HL-60/S4 treated with phorbol 12-myristate 13-acetate at 8.2 ng/mL for 4 days and 3 days (cell line): ENCODE data around the gene GRAMD1B.
"Not testable (repeated sequence)": the region's sequence is repeated elsewhere in the genome, so short reads cannot be mapped to it uniquely, and the experiment has no call there.

Source experiments
- in situ Hi-C: fragments of 300-500 bp; cut with MboI; formaldehyde crosslinking; loops from 2 replicates; pipeline ENCODE4 v1.15.0; 2022; ENCODE audit warnings: low sequenced_read_pairs

GRAMD1B gene

DNA sequence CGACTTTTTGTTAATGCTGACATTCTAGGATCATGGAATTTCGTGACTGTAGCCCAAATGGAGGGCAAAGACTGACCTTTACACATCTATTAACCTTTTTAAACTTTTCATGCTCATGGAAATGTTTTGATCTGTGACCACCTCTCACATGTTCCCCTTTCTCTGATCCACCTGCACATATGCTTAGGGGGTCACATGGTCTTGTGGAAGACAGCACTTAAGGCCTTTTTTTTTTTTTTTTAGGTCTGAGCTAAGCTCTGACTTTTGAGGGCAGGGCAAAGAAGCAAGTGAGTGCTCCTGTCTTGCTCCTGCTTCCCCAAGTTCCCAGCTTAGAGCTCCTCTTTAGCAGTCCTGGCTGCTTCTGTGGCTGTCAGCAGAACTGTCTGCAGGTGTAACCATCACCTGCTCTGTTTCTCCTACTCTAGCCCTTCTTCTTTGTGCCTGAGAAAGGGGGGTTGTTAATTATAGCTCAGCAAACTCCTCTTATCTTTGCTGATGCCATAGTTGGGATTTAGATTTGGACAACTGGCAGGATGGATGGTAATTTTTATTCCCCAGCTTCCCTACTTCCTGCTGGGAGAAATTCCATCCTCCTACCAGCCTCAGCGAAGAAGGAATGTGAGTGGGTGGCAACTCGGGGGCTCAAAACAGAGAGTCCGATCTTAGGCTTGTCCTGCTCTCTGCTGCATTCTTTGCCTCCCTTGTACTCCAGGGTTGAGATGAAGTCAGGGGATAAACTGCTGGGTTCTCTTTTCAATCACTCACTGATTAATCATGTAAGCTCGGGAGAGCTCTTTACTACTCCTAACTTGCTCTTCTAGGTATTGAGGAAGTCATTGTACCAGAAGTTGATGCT lies 64.4 kb downstream of the GRAMD1B start:
- in situ Hi-C loops: no loop called here

DNA sequence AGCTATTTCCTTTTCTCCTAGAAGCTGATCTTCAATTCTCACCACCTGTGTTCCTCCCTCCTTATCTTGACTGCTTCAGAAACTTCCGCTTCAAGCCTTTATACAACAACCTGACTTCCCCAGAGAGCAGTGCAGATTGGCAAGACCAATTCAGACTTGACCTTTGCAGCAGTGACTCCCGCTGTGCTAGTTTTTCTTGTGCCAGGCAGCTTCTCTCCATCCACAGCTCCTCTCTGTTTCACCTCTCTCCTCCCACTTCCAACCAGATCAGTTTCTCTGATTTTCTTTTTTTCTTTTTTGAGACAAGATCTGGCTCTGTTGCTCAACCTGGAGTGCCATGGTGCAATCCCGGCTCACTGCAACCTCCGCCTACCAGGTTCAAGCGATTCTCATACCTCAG lies 74.3 kb downstream of the GRAMD1B start:
- in situ Hi-C loops: loop anchor here (10.0 kb wide), 1 partner anchor 70 kb away; no protein-coding TSS in a partner anchor

DNA sequence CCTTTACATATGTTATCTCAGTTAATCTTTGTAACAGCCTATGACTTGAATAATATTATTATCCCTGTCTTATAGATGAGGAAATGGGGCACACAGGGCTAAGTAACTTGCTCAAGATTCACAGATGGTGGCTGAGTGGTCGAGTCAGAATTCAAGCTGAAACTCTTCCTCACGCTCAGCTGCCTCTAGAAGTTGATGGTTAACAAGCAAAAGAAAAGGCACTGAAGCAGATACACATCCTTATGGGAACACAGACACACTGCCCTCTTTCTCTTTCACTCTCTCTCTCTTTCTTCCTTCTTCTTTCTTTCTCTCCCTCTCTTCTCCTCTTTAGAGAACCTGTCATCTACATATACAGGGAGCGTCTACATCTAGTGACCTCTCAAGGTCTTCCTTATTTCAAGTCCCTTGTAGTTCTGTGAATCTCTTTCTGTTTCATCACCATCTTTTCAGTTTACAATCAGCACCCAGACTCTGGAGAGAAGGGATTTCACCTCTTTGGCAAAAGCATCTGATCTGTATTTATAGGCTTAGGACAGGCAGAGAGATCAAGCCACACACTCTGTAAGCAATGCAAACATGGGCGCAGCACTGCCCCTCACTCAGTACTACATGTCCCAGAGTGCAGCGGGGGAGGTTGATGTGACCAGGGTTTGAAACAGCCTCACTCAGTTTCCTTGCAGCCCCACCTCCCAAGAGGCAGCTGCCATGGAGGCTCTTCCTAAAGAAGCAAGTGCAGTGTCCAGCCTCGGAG lies 75.7 kb downstream of the GRAMD1B start:
- in situ Hi-C loops: loop anchor here (10.0 kb wide), 1 partner anchor 69 kb away; no protein-coding TSS in a partner anchor

DNA sequence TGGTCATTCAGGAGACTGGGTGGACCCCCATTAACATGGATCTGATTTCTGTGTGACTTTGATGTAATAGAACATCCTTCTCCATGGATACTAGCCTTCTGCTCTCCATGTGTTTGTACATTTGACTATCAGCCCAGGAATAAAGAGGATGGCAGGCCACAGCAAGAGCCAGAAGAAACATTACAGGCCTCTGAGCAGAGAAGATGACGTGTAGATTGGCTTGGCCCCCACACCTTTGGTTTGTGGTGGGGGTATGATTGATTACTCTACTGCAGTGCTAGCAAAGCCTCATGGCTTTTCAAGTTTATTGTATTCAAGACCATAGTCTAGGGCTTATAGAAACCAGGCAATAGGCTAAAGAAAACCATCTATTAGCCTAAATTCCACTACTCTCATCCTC lies 77.0 kb downstream of the GRAMD1B start:
- in situ Hi-C loops: loop anchor here (10.0 kb wide), 1 partner anchor 68 kb away; no protein-coding TSS in a partner anchor

DNA sequence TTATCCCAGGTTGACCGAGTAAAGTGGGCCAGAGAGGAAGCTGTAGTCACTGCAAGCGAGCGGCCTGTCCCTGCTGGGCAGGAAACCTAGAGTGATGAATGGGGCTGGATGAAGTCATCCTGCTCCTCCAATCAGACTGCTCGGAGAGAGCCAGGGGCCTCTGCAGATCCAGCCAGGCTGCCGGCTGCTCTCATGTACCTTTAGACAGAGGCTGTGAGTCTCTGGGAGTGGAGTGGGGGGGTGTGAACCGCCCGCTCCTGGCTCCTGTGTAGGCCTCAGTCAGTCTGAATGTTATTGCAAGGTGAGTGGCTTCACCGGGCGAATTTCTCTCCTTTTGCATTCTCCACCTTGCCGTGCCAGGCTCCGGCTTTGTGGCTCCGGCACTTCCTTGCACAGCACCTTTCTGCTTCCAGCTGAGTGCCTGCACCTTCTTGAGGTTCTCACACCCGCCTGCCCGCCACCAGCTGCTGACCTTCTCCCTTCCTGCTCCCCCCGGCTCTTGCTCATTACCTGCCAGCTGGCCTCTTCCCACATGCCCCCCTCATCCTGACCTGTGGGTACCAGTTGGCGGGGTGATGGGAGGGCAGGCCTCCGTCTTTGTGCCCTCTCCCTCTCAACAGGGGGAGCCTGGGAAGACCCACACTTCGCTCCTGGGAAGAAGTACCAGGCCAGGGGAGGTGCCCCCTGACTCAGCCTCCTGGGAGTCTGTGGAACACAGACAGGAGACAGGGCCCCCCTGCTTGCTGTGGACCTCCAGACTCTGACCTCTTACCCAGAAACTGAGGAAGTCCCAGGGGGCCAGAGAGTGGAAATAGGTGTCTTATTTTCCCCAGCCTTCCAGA lies 79.9 kb downstream of the GRAMD1B start:
- in situ Hi-C loops: loop anchor here (10.0 kb wide), 1 partner anchor 65 kb away; no protein-coding TSS in a partner anchor

- in situ Hi-C loops: no loop called here
Measured at GRCh38 chr11:123510579-123510905, 80.5 kb downstream of the GRAMD1B start.

GRCh38 chr11:123511037-123511870 lies 81.2 kb downstream of the GRAMD1B start:
- in situ Hi-C loops: no loop called here

GRCh38 chr11:123513309-123513708 lies 83.2 kb downstream of the GRAMD1B start:
- in situ Hi-C loops: not testable (repeated sequence)

GRCh38 chr11:123516238-123516637 lies 86.2 kb downstream of the GRAMD1B start:
- in situ Hi-C loops: no loop called here

DNA sequence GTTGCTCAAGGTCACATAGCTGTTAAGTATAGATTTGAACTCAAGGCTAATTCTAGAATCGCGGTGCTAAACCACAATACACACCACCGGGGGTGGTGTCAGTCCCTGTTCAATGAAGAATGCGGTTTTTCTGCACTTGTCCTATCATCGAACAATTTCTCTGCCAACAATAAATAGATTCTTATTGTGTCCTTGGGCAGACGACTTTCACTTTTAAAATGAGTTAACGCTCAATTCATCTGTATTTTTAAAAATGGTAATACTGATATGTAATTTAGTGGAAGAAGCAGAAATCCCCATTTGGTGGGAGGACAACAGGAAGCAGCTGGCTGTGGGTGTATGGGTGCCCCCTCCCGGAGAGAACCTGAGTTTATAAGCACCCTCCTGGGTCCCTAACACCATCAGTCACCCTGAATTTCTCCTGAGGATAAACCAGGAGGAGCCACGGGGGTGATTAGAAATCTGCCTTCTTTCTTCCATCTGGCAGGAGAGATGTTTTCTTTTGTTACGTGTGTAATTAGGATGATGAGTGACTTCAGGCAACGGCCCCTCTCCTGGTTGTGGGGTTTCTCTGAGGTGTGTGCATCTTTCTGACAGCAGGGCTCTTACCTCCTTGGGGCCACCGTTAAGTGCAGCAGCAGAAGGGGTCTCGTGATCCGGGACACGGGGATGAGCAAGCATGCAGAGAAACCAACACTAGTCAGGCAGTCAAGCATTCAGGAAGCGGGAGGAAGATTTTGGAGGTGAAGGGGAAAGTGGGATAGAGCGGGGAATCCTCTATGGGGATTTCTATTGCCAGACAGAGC lies 87.7 kb downstream of the GRAMD1B start:
- in situ Hi-C loops: no loop called here

DNA sequence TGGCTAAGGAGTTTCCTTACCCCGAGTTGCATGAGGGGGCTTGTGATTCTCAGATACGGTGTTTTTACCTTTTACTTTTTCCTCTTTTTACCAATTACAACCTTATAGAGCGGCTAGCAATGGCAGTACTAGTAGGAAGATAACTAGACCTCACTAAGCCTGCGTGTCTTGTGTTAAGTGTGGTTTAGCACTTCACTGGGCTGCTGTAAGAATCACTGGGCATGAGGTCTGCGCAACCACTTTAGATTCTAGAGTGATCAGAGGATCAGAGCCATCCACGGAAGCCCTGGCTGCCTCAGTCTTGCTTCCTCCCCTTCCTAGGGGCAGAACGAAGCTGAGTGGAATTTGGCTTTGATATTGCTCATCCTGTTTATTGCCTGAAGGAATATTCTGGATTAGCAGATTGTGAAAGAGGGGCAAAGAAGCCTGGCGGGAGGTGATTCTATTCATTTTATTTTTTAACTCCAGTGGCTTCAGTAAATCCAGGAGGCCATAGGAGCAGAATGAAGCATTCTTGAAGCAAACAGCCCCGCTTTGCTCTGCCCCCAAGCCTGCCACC lies 88.5 kb downstream of the GRAMD1B start:
- in situ Hi-C loops: no loop called here

DNA sequence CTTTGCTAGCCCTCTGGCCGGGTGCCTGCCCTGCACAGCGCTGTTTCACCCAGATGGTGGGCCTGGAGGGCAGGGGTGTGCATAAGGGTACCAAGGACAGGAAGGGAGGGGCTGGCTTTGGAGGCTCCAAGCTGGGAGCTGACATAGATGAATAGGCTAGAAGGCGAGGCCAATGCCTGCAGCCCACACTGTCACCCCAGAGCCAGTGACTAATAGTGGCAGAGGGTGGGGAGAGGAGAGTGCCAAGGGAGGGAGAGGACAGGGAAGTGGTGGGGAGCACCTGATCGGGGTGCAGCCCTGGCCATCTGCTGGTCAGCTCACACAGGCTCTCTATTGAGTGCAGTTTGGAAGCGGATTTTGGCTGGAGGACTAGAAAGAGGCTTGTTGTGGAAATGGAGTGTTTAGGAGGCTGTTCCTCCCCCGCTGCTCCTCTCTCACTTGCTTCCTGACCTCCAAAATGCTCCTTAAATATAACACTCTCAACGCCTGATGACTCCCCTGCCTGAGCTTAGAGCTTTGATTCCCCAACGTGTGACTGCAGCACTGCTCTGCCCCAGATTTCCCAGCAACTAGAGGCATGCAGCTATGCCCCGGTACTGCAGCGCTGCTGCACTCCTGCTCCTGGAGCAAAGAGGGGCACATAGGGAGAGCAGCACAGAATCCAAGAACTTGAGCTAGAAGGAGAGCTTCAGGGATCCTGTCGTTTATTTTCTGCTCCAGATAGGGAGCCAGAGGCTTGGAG lies 89.2 kb downstream of the GRAMD1B start:
- in situ Hi-C loops: no loop called here

DNA sequence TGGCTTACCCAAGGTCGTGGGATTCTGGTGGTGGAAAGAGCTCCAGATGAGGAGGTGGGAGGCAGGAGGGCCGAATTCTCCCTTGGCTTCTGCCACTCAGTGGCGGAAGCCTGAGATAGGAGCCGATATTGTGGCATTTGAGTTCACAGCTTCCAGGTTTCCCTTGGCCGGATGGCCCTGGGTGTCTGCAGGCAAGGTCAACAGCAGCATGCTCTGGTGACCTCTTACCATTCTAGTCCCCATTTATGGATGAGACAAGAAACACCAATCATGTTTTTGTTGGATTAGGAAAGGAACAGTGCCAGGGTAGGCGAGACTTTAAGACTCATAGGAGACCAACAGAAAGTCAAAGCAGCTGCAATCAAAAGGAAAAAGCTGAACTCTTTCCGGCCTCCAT lies 89.7 kb downstream of the GRAMD1B start:
- in situ Hi-C loops: no loop called here

DNA sequence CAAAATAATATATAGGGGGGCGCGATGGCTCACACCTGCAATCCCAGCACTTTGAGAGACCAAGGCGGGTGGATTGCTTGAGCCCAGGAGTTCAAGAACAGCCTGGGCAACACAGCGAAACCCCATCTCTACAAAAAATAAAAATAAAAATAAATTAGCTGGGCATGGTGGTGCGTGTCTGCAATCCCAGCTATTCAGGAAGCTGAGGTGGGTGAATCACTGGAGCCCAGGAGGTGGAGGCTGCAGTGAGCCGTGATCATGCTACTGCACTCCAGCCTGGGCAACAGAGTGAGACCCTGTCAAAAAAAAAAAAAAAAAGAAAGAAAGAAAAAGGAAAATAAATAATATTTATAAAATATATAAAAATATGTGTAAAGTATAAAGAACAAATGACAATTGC lies 90.4 kb downstream of the GRAMD1B start:
- in situ Hi-C loops: not testable (repeated sequence)

DNA sequence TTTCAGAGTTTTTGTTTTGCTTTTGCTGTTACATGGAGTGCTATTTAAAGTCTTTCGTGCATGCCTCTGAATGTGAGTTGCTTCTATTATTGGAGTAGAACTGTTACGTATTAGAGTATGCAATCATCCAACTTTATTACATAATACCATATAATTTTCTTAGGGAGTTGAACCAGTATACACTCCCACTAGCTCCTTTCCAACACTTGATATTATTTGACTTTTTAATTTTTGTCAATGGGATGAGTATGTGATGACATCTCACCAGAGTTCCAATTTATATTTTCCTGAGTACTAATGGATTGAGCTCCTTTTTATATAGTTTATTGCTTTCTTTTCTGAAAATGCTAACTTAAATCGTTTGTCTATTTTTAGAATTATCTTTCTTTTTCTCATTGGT lies 90.9 kb downstream of the GRAMD1B start:
- in situ Hi-C loops: no loop called here

DNA sequence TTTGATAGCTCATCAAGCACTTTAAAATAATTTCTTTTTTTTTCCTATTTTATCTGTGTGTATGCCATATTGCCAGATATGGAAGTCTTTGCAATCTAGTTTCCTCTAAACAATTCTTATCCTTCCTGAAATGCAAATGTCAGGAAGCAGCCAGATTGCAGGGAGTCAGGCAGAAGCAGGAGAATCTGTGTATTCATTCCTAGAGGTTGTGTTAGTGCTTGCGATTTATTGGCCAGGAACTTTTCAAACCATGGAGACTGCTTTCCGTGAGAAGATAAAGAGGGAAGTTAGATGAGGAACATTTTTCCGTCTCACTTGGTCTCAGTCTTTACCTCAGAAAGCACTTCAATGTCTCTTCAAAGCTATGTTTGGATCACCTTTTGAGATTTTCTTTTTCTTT lies 91.9 kb downstream of the GRAMD1B start:
- in situ Hi-C loops: no loop called here

DNA sequence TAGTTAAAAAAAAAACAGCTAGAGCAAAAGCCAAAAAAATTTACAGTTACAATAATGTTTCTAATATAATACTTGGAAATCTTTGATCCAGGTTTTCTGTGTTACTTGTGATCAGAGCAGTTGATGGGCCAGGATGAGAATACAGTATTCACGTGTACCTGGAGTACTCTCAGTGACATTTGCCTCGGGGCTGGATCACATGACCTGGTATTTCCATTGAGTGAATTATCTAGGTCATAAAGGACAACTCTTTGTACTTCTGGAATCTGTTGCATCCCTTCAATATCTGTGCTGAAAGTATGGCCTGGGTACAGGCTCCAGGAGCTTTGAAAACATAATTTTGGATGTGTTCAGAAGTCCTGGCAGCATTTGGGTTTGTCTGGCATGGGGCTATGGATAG lies 93.5 kb downstream of the GRAMD1B start:
- in situ Hi-C loops: no loop called here

- in situ Hi-C loops: no loop called here
Measured at GRCh38 chr11:123525097-123525496, 95.0 kb downstream of the GRAMD1B start.
